Nephron progenitor cell (in vitro differentiated cells): ENCODE results near the gene AOPEP.

Experiments
- DNase-seq: peaks from one replicate; pipeline ENCODE4 v3.0.0; 2021
- H3K27ac Mint-ChIP-seq: 2 replicates; pipeline ENCODE4 v1.8.0; 2021; ENCODE audit warnings: mild to moderate bottlenecking, moderate library complexity, mixed read lengths
- H3K27me3 Mint-ChIP-seq: 2 replicates; pipeline ENCODE4 v1.8.0; 2021; ENCODE audit warnings: mild to moderate bottlenecking, low read depth, mixed read lengths; ENCODE audit not compliant: poor library complexity
- H3K36me3 Mint-ChIP-seq: 2 replicates; pipeline ENCODE4 v1.8.0; 2021; ENCODE audit warnings: low read depth, mixed read lengths
- H3K4me1 Mint-ChIP-seq: 2 replicates; pipeline ENCODE4 v1.8.0; 2021; ENCODE audit warnings: mixed read lengths
- H3K4me3 Mint-ChIP-seq: 2 replicates; pipeline ENCODE4 v1.8.0; 2021; ENCODE audit warnings: mild to moderate bottlenecking, moderate library complexity, mixed read lengths
- H3K9me3 Mint-ChIP-seq: 2 replicates; pipeline ENCODE4 v1.8.0; 2021; ENCODE audit warnings: mild to moderate bottlenecking, moderate library complexity, mixed read lengths
- TF ChIP-seq, protein P1 (sequence below): fragments of 200-600 bp; sonication (generic); IDR thresholded peaks from 2 replicates; pipeline ENCODE4 v1.5.0; 2021; ENCODE audit warnings: antibody characterized with exemption

Gene AOPEP

DNA sequence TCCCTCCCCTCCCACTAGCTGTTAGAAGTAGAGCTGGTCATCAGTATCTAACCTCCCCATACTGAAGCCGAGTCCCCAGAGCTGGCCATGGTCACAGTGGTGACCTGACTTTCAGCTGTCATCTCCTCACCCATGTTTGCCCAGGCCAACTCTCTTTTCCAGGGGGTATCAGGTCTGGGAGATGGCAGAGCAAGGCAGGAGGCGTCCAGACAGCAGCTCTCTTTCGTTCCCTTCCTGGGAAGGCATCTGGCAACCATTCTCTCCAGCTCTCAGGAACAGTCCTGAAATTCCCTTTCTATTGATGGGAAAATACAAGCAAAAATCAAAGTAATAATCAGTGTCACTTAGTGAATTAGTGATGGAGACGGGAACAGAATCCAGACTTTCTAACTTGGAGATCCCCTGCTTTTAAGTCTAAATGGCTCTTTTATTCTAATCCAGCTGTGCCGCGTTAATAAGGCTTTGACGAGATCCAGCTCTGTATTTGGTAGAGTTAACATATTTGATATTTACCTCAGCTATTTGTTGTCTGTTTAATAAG, 21.3 kb upstream of the AOPEP start:
- TF ChIP-seq, protein P1, sequence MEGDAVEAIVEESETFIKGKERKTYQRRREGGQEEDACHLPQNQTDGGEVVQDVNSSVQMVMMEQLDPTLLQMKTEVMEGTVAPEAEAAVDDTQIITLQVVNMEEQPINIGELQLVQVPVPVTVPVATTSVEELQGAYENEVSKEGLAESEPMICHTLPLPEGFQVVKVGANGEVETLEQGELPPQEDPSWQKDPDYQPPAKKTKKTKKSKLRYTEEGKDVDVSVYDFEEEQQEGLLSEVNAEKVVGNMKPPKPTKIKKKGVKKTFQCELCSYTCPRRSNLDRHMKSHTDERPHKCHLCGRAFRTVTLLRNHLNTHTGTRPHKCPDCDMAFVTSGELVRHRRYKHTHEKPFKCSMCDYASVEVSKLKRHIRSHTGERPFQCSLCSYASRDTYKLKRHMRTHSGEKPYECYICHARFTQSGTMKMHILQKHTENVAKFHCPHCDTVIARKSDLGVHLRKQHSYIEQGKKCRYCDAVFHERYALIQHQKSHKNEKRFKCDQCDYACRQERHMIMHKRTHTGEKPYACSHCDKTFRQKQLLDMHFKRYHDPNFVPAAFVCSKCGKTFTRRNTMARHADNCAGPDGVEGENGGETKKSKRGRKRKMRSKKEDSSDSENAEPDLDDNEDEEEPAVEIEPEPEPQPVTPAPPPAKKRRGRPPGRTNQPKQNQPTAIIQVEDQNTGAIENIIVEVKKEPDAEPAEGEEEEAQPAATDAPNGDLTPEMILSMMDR: no peak
- H3K36me3 Mint-ChIP-seq: no peaks in the 10 kb centered on the region
- H3K27me3 Mint-ChIP-seq: peaks cover 10% of the 10 kb centered on the region
- no peak overlapping the region for H3K4me3 Mint-ChIP-seq
- no peak overlapping the region for H3K27ac Mint-ChIP-seq
- H3K4me1 Mint-ChIP-seq: peaks cover 28% of the 10 kb centered on the region
- no peak for DNase-seq
- H3K9me3 Mint-ChIP-seq: no peaks in the 10 kb centered on the region

DNA sequence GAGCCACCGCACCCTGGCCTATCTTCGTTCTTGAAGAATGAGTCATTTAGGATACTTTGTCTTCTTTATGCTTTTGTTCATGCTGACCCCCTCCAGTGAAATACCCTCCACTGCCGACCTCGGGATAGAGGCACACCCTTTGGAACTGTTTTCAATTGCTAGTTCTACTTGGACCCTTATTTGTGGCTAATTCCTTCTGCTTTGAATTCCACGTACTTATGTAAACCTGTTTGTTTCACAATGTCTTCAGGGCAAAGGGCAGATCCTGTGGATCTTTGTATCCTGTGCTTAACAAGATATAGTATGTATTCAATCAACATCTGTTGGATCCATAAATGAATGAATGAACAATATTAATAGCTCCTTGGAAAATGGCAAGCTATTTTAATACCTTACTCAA, 19.6 kb upstream of the AOPEP start:
- Mint-ChIP-seq H3K36me3 (no peaks in the 10 kb centered on the region), H3K9me3 (no peaks in the 10 kb centered on the region), H3K27ac (no peak overlapping the region), H3K4me1 (peaks cover 28% of the 10 kb centered on the region), H3K4me3 (no peak overlapping the region), H3K27me3 (peaks cover 10% of the 10 kb centered on the region)
- DNase-seq: no peak
- TF ChIP-seq, protein P1: no peak

DNA sequence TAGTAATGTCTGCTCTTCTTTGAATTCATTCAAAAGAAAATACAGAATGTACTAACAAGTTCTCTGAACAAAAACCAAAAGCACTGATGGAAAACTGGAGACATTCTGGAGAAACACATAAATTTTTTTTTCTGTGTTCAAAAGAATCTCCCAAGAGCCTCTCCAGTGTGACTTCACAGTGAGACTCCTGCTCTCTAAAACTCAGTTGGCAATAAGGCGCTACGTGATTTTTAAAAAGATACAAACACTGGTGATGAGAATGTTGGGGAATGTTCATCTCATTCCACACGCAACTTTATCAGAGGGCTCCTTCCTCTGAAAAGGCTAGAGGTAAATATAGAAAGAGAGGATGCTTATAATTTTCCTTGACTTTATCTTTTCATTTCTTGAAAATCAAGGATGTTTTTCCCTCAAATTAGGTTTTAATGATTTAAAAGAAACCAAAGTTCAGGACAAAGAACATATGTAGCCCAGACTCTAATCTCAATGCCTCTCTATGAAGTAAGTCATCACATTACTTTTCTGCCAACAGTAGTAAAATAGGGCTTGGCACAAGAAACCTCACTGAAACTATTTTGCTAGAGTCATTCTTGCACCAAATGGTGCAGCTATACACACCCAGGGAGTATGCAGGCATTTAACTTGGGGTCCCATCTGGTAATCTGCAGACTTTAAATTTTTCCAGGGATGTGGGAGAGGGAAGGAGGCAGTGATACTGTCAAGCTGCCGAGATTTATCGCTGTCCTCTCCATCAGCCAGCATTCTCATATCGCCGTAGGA, 12.9 kb upstream of the AOPEP start:
- Mint-ChIP-seq H3K9me3 (no peaks in the 10 kb centered on the region), H3K27me3 (peaks cover 32% of the 10 kb centered on the region), H3K4me1 (peaks cover 2% of the 10 kb centered on the region), H3K27ac (no peak overlapping the region), H3K4me3 (no peak overlapping the region), H3K36me3 (no peaks in the 10 kb centered on the region)
- no peak for DNase-seq
- TF ChIP-seq, protein P1: no peak

DNA sequence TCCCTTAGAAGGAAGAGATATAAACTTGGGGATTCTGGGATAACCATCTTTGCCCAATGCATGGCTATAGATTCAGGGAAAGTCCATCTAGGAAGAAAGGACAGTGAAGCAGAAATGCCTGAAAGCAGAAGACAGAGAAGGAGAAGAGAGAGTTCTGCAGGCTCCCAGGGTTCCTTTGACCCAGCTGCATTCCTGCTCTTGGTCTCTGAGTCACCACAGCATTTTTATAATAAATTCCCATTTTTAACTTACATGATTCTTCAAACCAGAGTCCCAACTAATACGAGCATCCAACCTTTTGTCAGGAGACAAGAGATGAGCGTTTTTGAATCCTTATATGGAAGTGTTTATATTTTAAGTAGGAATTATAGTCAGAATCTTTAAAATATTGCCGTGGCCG, 12.0 kb upstream of the AOPEP start:
- peaks cover 5% of the 10 kb centered on the region for H3K4me1 Mint-ChIP-seq
- no peak overlapping the region for H3K27ac Mint-ChIP-seq
- TF ChIP-seq, protein P1: no peak
- no peak overlapping the region for H3K4me3 Mint-ChIP-seq
- H3K36me3 Mint-ChIP-seq: no peaks in the 10 kb centered on the region
- no peaks in the 10 kb centered on the region for H3K9me3 Mint-ChIP-seq
- H3K27me3 Mint-ChIP-seq: peaks cover 32% of the 10 kb centered on the region
- no peak for DNase-seq

DNA sequence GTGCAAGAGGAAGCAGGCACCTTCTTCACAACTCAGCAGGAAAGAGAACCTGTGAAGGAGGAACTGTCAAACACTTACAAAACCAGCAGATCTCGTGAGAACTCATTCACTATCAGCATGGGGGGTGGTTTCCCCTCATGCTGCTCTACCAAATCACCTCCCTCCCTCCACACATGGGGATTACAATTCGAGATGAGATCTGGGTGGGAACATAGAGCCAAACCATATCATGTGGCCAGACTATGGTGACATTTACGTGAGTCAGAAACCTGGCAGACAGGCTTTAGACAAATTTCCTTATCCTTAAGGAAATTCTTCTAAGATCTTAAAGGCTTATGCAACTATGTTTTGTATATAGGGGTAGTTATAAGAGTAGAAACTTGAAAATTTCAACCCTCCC, 8.7 kb upstream of the AOPEP start:
- TF ChIP-seq, protein P1: no peak
- no peaks in the 10 kb centered on the region for H3K36me3 Mint-ChIP-seq
- H3K27ac Mint-ChIP-seq: no peak overlapping the region
- no peak for DNase-seq
- H3K27me3 Mint-ChIP-seq: peaks cover 26% of the 10 kb centered on the region
- H3K9me3 Mint-ChIP-seq: peaks cover 8% of the 10 kb centered on the region
- H3K4me1 Mint-ChIP-seq: peaks cover 5% of the 10 kb centered on the region
- no peak overlapping the region for H3K4me3 Mint-ChIP-seq

DNA sequence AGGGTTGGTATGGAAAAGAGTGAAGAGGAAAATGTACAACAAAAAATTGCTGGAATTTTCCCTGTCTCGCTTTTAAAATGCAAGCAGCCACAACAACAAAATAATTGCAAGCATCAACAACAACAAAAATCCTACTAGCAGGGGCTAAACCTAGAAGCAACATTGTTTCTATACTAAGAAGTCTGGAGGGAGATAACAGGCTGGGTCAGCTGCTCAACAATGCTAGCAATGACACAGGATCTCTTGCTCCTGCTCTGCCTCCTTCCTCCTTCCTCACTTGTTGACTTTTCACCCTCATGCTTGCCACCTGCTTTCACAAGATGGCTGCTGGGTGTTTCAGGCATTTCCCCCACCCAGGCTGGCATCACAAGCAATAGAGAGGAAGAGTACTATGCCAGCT, 7.6 kb upstream of the AOPEP start:
- Mint-ChIP-seq H3K4me1 (peaks cover 5% of the 10 kb centered on the region), H3K36me3 (no peaks in the 10 kb centered on the region), H3K9me3 (peaks cover 13% of the 10 kb centered on the region), H3K27me3 (peaks cover 26% of the 10 kb centered on the region), H3K4me3 (no peak overlapping the region), H3K27ac (no peak overlapping the region)
- no peak for DNase-seq
- TF ChIP-seq, protein P1: no peak
